ENCODE data around the gene SIK3.
"Not testable (repeated sequence)": the region's sequence is repeated elsewhere in the genome, so short reads cannot be mapped to it uniquely, and the experiment has no call there.

The SIK3 gene

DNA sequence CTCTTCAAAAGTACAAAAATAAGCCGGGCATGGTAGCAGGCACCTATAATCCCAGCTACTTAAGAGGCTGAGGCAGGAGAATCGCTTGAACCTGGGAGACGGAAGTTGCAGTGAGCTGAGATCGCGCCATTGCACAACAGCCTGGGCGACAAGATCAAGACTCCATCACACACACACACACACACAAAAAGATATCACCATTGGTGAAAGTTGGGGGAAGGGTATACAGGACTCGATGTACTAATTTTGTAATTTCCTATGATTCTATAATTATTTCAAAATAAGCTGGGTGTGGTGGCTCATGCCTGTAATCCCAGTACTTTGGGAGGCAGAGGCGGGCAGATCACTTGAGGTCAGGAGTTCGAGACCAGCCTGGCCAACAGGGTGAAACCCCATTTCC is 48.1 kb downstream of the SIK3 start:
- CTCF ChIA-PET: interaction anchor here (0.6 to 2.2 kb wide), 6 partner anchors 11 to 131 kb away, joined by 3 to 8 read pairs (median 4); no protein-coding TSS in a partner anchor
- not testable (repeated sequence) for H3K36me3 ChIP-seq (ENCODE audit: control insufficient read depth in 4 of 4, insufficient read depth in 4 of 4, low read length in 3 of 4); DNase-seq; H3K4me3 ChIP-seq (ENCODE audit: control insufficient read depth in 1 of 7, extremely low read depth in 1 of 7, insufficient read depth in 4 of 7, low read depth in 2 of 7, low read length in 6 of 7); H3K27ac ChIP-seq (ENCODE audit: insufficient read depth in 1 of 2, low read depth in 1 of 2, low read length in 2 of 2, poor library complexity in 1 of 2, severe bottlenecking in 2 of 2); H3K27me3 ChIP-seq (replicated peaks in 2 of 5; ENCODE audit: control insufficient read depth in 4 of 5, insufficient read depth in 5 of 5, low read length in 4 of 5); H3K9me3 ChIP-seq (ENCODE audit: control extremely low read depth in 1 of 5, control insufficient read depth in 4 of 5, insufficient read depth in 2 of 5, low read depth in 1 of 5, low read length in 4 of 5)
- POLR2A ChIA-PET: interaction anchor here (0.7 kb wide), 1 partner anchor 10 kb away, joined by 3 read pairs; no protein-coding TSS in a partner anchor
- WGBS (ENCODE audit: insufficient coverage): no CpG with 5 or more reads among the region's 9 CpGs
- peaks cover 0 to 10% (median 0%) of the 10 kb centered on the region in 4 experiments for H3K4me1 ChIP-seq (ENCODE audit: control extremely low read depth in 1 of 4, control insufficient read depth in 4 of 4, insufficient read depth in 4 of 4, low read length in 3 of 4)

DNA sequence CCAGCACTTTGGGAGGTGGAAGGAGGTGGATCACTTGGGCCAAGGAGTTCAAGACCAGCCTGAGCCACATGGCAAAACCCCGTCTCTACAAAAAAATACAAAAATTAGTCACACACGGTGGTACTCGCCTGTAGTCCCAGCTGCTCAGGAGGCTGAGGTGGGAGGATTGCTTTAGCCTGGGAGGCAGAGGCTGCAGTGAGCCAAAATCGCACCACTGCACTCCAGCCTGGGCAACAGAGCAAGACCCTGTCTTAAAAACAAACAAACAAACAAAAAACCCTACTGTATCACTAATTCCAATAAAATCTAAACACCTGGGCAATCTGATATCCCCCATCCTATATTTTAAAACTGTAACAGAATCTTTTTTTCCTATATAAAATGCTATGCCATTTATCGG is 51.6 kb downstream of the SIK3 start:
- WGBS (ENCODE audit: insufficient coverage): 100% methylated on average over 2 of the region's 5 CpGs
- H3K9me3 ChIP-seq (ENCODE audit: control extremely low read depth in 1 of 5, control insufficient read depth in 4 of 5, insufficient read depth in 2 of 5, low read depth in 1 of 5, low read length in 4 of 5); H3K36me3 ChIP-seq (ENCODE audit: control insufficient read depth in 4 of 4, insufficient read depth in 4 of 4, low read length in 3 of 4); POLR2A ChIA-PET; H3K27me3 ChIP-seq (replicated peaks in 2 of 5; ENCODE audit: control insufficient read depth in 4 of 5, insufficient read depth in 5 of 5, low read length in 4 of 5); CTCF ChIA-PET; H3K27ac ChIP-seq (ENCODE audit: insufficient read depth in 1 of 2, low read depth in 1 of 2, low read length in 2 of 2, poor library complexity in 1 of 2, severe bottlenecking in 2 of 2); DNase-seq; H3K4me3 ChIP-seq (ENCODE audit: control insufficient read depth in 1 of 7, extremely low read depth in 1 of 7, insufficient read depth in 4 of 7, low read depth in 2 of 7, low read length in 6 of 7): not testable (repeated sequence)
- peaks cover 0 to 37% (median 6%) of the 10 kb centered on the region in 4 experiments for H3K4me1 ChIP-seq (ENCODE audit: control extremely low read depth in 1 of 4, control insufficient read depth in 4 of 4, insufficient read depth in 4 of 4, low read length in 3 of 4)

- CTCF ChIA-PET: interaction anchor here (1.0 to 1.1 kb wide), 3 partner anchors 14 to 73 kb away, joined by 3 to 4 read pairs (median 3); no protein-coding TSS in a partner anchor
- Histone ChIP-seq H3K9me3 (ENCODE audit: control extremely low read depth in 1 of 5, control insufficient read depth in 4 of 5, insufficient read depth in 2 of 5, low read depth in 1 of 5, low read length in 4 of 5) (no peaks in the 10 kb centered on the region), H3K4me1 (ENCODE audit: control extremely low read depth in 1 of 4, control insufficient read depth in 4 of 4, insufficient read depth in 4 of 4, low read length in 3 of 4) (peaks cover 0 to 41% (median 8%) of the 10 kb centered on the region in 4 experiments), H3K27ac (ENCODE audit: insufficient read depth in 1 of 2, low read depth in 1 of 2, low read length in 2 of 2, poor library complexity in 1 of 2, severe bottlenecking in 2 of 2) (no peak overlapping the region), H3K4me3 (ENCODE audit: control insufficient read depth in 1 of 7, extremely low read depth in 1 of 7, insufficient read depth in 4 of 7, low read depth in 2 of 7, low read length in 6 of 7) (no peak overlapping the region), H3K27me3 (replicated peaks in 2 of 5; ENCODE audit: control insufficient read depth in 4 of 5, insufficient read depth in 5 of 5, low read length in 4 of 5) (no peaks in the 10 kb centered on the region), H3K36me3 (ENCODE audit: control insufficient read depth in 4 of 4, insufficient read depth in 4 of 4, low read length in 3 of 4) (peaks cover 0 to 3% (median under 1%) of the 10 kb centered on the region in 4 experiments)
- no peak for DNase-seq
- WGBS (ENCODE audit: insufficient coverage): 83% methylated on average over 1 of the region's 1 CpG
- POLR2A ChIA-PET: no interaction called here
Measured at GRCh38 chr11:117045956-117046355, 52.3 kb downstream of the SIK3 start.

GRCh38 chr11:117045196-117045595 is 53.0 kb downstream of the SIK3 start:
- Histone ChIP-seq H3K9me3 (ENCODE audit: control extremely low read depth in 1 of 5, control insufficient read depth in 4 of 5, insufficient read depth in 2 of 5, low read depth in 1 of 5, low read length in 4 of 5) (no peaks in the 10 kb centered on the region), H3K27me3 (replicated peaks in 2 of 5; ENCODE audit: control insufficient read depth in 4 of 5, insufficient read depth in 5 of 5, low read length in 4 of 5) (no peaks in the 10 kb centered on the region), H3K4me1 (ENCODE audit: control extremely low read depth in 1 of 4, control insufficient read depth in 4 of 4, insufficient read depth in 4 of 4, low read length in 3 of 4) (peaks cover 0 to 42% (median 8%) of the 10 kb centered on the region in 4 experiments), H3K4me3 (ENCODE audit: control insufficient read depth in 1 of 7, extremely low read depth in 1 of 7, insufficient read depth in 4 of 7, low read depth in 2 of 7, low read length in 6 of 7) (peak overlapping the region in 1 of 7 experiments; percentile 2), H3K36me3 (ENCODE audit: control insufficient read depth in 4 of 4, insufficient read depth in 4 of 4, low read length in 3 of 4) (peaks cover 0 to 3% (median 0%) of the 10 kb centered on the region in 4 experiments), H3K27ac (ENCODE audit: insufficient read depth in 1 of 2, low read depth in 1 of 2, low read length in 2 of 2, poor library complexity in 1 of 2, severe bottlenecking in 2 of 2) (no peak overlapping the region)
- ChIA-PET CTCF (interaction anchor here (0.7 to 1.2 kb wide), 8 partner anchors 9 to 72 kb away, joined by 3 to 4 read pairs (median 3); no protein-coding TSS in a partner anchor), POLR2A (no interaction called here)
- DNase-seq: no peak
- WGBS (ENCODE audit: insufficient coverage): 54% methylated on average over 2 of the region's 5 CpGs

GRCh38 chr11:117044287-117045035 is 53.8 kb downstream of the SIK3 start:
- H3K27ac ChIP-seq (ENCODE audit: insufficient read depth in 1 of 2, low read depth in 1 of 2, low read length in 2 of 2, poor library complexity in 1 of 2, severe bottlenecking in 2 of 2): no peak overlapping the region
- ChIA-PET POLR2A (no interaction called here), CTCF (interaction anchor here (0.7 to 1.2 kb wide), 4 partner anchors 10 to 51 kb away, joined by 3 to 4 read pairs (median 3); no protein-coding TSS in a partner anchor)
- DNase-seq: no peak
- peak overlapping the region in 1 of 7 experiments; percentile 19 for H3K4me3 ChIP-seq (ENCODE audit: control insufficient read depth in 1 of 7, extremely low read depth in 1 of 7, insufficient read depth in 4 of 7, low read depth in 2 of 7, low read length in 6 of 7)
- H3K9me3 ChIP-seq (ENCODE audit: control extremely low read depth in 1 of 5, control insufficient read depth in 4 of 5, insufficient read depth in 2 of 5, low read depth in 1 of 5, low read length in 4 of 5): no peaks in the 10 kb centered on the region
- H3K4me1 ChIP-seq (ENCODE audit: control extremely low read depth in 1 of 4, control insufficient read depth in 4 of 4, insufficient read depth in 4 of 4, low read length in 3 of 4): peaks cover 0 to 48% (median 9%) of the 10 kb centered on the region in 4 experiments
- H3K36me3 ChIP-seq (ENCODE audit: control insufficient read depth in 4 of 4, insufficient read depth in 4 of 4, low read length in 3 of 4): peaks cover 0 to 3% (median 0%) of the 10 kb centered on the region in 4 experiments
- H3K27me3 ChIP-seq (replicated peaks in 2 of 5; ENCODE audit: control insufficient read depth in 4 of 5, insufficient read depth in 5 of 5, low read length in 4 of 5): no peaks in the 10 kb centered on the region
- 50% methylated on average over 2 of the region's 7 CpGs for WGBS (ENCODE audit: insufficient coverage)

GRCh38 chr11:117042689-117043088 is 55.5 kb downstream of the SIK3 start:
- H3K4me1 ChIP-seq (ENCODE audit: control extremely low read depth in 1 of 4, control insufficient read depth in 4 of 4, insufficient read depth in 4 of 4, low read length in 3 of 4): peaks cover under 1 to 58% (median 15%) of the 10 kb centered on the region in 4 experiments
- POLR2A ChIA-PET: interaction anchor here (0.6 kb wide), 1 partner anchor 63 kb away, joined by 3 read pairs; no protein-coding TSS in a partner anchor
- WGBS (ENCODE audit: insufficient coverage): no CpG with 5 or more reads among the region's 3 CpGs
- H3K27ac ChIP-seq (ENCODE audit: insufficient read depth in 1 of 2, low read depth in 1 of 2, low read length in 2 of 2, poor library complexity in 1 of 2, severe bottlenecking in 2 of 2): no peak overlapping the region
- H3K27me3 ChIP-seq (replicated peaks in 2 of 5; ENCODE audit: control insufficient read depth in 4 of 5, insufficient read depth in 5 of 5, low read length in 4 of 5): no peaks in the 10 kb centered on the region
- CTCF ChIA-PET: interaction anchor here (1.6 kb wide), 1 partner anchor 9 kb away, joined by 4 read pairs; no protein-coding TSS in a partner anchor
- H3K9me3 ChIP-seq (ENCODE audit: control extremely low read depth in 1 of 5, control insufficient read depth in 4 of 5, insufficient read depth in 2 of 5, low read depth in 1 of 5, low read length in 4 of 5): no peaks in the 10 kb centered on the region
- no peak overlapping the region for H3K4me3 ChIP-seq (ENCODE audit: control insufficient read depth in 1 of 7, extremely low read depth in 1 of 7, insufficient read depth in 4 of 7, low read depth in 2 of 7, low read length in 6 of 7)
- no peak for DNase-seq
- peaks cover 0 to 3% (median 0%) of the 10 kb centered on the region in 4 experiments for H3K36me3 ChIP-seq (ENCODE audit: control insufficient read depth in 4 of 4, insufficient read depth in 4 of 4, low read length in 3 of 4)

GRCh38 chr11:117039900-117040299 is 58.3 kb downstream of the SIK3 start:
- ChIA-PET POLR2A (interaction anchor here (0.8 kb wide), 1 partner anchor 40 kb away, joined by 4 read pairs; no protein-coding TSS in a partner anchor), CTCF (interaction anchor here (0.6 to 2.2 kb wide), 9 partner anchors 10 to 110 kb away, joined by 3 to 7 read pairs (median 5); no protein-coding TSS in a partner anchor)
- Histone ChIP-seq H3K27me3 (replicated peaks in 2 of 5; ENCODE audit: control insufficient read depth in 4 of 5, insufficient read depth in 5 of 5, low read length in 4 of 5) (no peaks in the 10 kb centered on the region), H3K4me3 (ENCODE audit: control insufficient read depth in 1 of 7, extremely low read depth in 1 of 7, insufficient read depth in 4 of 7, low read depth in 2 of 7, low read length in 6 of 7) (no peak overlapping the region), H3K27ac (ENCODE audit: insufficient read depth in 1 of 2, low read depth in 1 of 2, low read length in 2 of 2, poor library complexity in 1 of 2, severe bottlenecking in 2 of 2) (peak overlapping the region in 1 of 2 experiments; percentile 54), H3K36me3 (ENCODE audit: control insufficient read depth in 4 of 4, insufficient read depth in 4 of 4, low read length in 3 of 4) (no peaks in the 10 kb centered on the region), H3K4me1 (ENCODE audit: control extremely low read depth in 1 of 4, control insufficient read depth in 4 of 4, insufficient read depth in 4 of 4, low read length in 3 of 4) (peaks cover 6 to 58% (median 19%) of the 10 kb centered on the region in 4 experiments), H3K9me3 (ENCODE audit: control extremely low read depth in 1 of 5, control insufficient read depth in 4 of 5, insufficient read depth in 2 of 5, low read depth in 1 of 5, low read length in 4 of 5) (no peaks in the 10 kb centered on the region)
- no CpG with 5 or more reads among the region's 1 CpG for WGBS (ENCODE audit: insufficient coverage)
- peak in 2 of 3 donors; percentile 52 to 56 for DNase-seq
